D341Med (cell line): ENCODE results near the gene KRT74.

Source experiments
- DNase-seq: peaks from one replicate; pipeline ENCODE4 v3.0.0; 2012; ENCODE audit warnings: low spot score

Gene KRT74

GRCh38 chr12:52573743-52574142 lies at the start of gene KRT74:
TSS of gene KRT74 (minus strand) at chr12:52573843. CDS start at chr12:52573777, 66 bp downstream.
- DNase-seq, result no peak

- peak; percentile 7 for DNase-seq
These were observed 48.7 kb upstream of the KRT74 start for GRCh38 chr12:52622349-52622748.

GRCh38 chr12:52618866-52619265 lies 45.2 kb upstream of the KRT74 start:
- DNase-seq, result no peak

DNA sequence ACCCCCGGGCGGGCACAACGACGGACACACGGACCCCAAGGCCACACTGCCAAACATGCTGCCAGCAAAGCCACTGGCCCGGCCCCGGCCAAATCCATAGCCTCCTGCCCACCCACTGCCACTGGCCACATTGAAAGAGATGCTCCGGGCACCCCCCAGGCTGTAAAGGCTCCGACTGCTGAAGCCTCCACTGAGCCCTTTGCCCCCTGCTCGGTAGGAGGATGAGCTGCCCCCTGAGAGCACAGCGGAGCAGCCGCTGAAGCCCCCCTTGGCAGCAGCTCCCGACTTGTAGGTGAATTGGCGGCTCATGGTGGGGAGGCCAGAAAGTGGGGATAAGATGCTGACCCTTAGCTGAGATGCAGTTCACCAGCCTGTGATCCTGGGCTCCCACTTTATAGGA lies 44.6 kb upstream of the KRT74 start, which contains the start of gene KRT73:
Gene KRT73, minus strand, starts transcription at position 344 of the 400 bp plus-strand sequence. Its CDS starts 35 bp downstream, at position 309.
- DNase-seq, result no peak

DNA sequence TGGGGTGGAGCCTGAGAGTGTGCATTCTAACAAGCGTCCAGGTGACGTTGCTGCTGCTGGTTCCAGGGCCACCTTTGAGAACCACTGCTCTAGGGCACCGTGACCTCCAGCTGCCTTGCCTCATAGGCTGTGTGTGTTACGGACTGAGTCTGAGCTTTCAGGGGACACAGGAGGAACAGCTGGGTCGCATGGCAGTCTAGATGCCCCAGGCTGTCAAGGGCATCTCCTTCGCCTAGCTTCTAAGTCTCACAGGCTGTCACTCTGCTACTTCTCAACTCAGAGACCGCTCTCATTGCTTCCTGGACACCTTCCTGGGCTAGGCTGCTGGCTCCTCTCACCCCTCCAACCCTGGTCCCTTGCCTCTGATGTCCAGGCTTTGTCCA lies 43.8 kb upstream of the KRT74 start:
- DNase-seq, result no peak

DNA sequence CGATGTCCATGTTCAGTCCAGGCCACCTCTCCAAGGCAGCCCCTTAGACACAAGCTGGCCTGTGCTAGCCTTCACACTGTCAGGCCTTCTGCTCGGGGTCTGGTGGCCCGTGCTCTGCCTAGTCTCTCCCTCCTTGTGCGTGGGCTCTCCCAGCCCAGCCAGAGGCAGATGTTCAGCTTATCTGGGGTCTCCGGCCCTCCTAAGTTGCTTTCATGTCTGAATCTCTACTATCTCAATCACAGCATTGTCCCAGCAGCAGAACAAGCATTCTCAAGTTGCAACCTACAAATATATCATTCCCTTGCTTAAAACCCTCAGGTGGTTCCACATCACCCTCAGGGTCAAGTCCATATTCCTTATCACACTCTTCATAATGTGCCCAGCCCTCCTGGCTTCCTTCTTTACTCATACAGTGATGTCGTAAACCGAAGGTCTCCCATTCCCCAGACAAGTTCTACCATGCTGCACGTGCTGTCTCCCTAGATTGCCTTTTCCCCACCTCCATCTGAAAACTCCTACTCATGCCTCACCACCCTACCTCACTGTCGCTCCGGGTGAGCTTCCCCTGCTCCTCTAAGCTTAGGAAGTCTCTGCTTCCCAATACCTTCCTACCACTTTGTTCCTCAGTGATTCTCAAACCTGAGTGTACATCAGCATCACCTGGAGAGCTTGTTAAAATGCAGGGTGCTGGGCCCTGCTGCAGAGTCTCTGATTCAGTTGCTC lies 43.2 kb upstream of the KRT74 start:
- no peak for DNase-seq

DNA sequence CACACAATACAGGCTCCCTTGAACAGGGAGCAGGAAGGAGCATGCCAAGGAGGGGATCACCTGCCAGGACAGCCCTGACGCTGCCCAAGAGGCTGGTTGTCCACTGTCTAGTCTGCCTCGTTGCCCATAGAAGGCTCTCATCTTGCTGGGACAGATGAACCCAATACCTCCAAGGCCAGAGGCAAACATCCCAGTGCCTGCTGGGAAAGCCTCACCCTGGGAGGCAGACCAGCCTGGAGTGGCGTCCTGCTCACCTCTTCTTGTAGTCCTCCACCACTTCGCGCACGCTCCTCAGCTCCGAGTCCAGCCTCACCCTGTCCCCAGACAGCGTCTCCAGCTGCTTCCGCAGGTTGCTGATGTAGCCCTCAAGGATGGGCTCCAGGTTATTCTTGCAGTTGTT lies 42.3 kb upstream of the KRT74 start:
- DNase-seq, result peak; percentile 15

GRCh38 chr12:52615208-52615868 lies 41.7 kb upstream of the KRT74 start:
- peak; percentile 5 for DNase-seq

DNA sequence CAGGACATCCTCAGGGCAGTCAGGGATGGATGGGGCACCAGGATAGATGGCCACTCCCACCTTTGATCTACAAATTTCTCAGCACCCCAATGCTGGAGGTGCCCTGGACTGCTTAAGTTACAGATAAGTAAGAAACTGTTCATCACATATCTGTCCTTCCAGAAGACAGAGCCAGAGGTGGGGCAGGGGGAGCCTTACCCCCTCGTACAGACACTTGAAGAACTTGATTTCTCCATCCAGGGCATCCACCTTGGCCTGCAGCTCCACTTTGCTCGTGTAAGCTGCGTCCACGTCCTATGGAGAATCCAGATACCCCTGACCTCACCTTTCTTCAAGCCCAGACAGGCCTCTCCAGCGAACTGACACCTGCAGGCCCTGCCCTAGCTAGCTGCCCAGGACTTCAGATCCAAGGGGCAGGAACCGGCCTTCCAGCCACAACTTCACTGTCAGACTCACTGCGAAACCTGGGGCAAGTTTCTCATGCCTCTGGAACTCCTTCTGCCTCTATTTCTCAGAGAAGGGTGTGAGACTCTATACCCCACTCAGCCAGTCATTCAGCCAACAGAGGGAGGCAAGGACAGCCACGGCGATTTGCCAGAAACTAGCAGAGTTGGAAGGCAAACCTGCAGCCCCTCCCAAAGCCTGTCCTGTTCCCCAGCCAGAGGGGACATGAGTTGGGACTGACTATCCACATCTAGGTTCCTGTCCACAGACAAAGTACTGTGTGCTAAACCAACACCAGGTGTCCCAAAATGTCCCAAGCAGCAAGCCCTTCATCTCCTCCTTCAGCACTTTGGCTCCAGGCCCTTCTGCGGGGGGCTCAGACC lies 41.0 kb upstream of the KRT74 start:
- DNase-seq, result peak; percentile 13

- peak; percentile 6 for DNase-seq
These were observed 39.9 kb upstream of the KRT74 start for GRCh38 chr12:52613384-52614030.

GRCh38 chr12:52612431-52613383 lies 39.1 kb upstream of the KRT74 start:
- DNase-seq, result peak; percentile 1

DNA sequence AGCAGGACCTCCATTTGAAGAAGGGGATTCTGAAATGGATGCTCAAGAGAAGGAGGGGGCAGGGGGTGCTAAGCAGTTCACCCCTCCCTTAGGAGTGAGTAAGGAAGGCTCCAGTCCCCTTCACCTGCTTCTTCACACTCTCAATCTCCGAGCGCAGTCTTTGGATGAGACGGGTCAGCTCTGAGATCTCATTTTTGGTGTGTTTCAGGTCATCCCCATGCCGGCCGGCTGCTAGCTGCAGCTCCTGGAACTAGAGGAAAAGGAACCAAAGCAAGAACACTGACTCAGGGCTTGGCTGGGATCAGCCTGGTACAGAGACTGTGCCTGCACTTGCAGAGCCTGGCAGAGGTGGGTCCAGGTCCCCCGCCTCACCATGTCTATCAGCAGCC lies 37.4 kb upstream of the KRT74 start:
- peak; percentile 8 for DNase-seq

- no peak for DNase-seq
These were observed 35.4 kb upstream of the KRT74 start for GRCh38 chr12:52608826-52609630.

DNA sequence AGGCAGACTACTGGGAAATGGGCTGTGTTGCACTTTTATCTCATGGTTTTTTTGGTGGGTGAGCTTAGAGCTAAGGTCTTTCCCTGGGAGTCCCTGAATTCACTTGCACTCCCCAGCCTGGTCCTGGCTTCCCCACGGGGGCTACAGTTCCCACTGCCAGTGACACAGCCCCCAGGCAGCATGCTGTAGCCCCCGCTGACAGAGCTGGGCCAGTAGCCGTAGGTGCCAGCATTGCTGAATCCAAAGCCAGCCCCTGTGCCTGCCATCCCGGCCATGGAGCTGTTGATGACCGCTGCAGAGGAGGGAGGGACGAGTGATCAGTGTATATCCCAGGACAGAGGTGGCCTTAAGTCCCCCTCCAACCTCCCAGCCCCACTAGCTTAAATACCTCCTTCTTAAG lies 34.5 kb upstream of the KRT74 start:
- no peak for DNase-seq

GRCh38 chr12:52607314-52607713 lies 33.7 kb upstream of the KRT74 start:
- DNase-seq, result no peak

GRCh38 chr12:52606581-52607218 lies 33.1 kb upstream of the KRT74 start:
- DNase-seq, result no peak

DNA sequence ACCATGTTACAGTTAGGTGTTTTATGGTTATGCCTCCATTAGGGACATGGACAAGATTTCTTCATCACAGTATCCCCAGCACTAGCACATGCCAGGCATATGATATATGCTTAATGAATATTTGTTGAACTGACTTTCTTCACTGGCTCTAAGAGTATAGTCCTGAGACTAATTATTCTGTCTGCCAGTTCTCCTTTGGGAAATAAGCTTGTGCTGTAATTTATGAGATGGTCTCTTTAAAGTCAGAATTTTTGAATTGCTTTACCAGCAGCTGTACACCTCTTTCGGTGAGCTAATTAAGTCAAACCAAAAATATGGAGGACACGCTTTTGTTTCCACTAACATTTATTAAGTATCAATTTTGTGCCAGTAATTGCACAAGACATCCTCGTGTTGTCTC lies 32.5 kb upstream of the KRT74 start:
- DNase-seq, result no peak

- DNase-seq, result no peak
These were observed 31.9 kb upstream of the KRT74 start for GRCh38 chr12:52605542-52605941.

GRCh38 chr12:52604859-52605258 lies 31.2 kb upstream of the KRT74 start:
- no peak for DNase-seq

GRCh38 chr12:52603314-52603713 lies 29.7 kb upstream of the KRT74 start:
- no peak for DNase-seq
